ENCODE data around the gene SH3PXD2A. TPM values are rescaled to one million over a fixed set of nuclear protein-coding genes. Genes with fewer than 3 reads are reported as not detected.

SH3PXD2A gene
- total RNA-seq, 4 donors from 2014 or later, result 9.4 to 20.6 (median 11.2) TPM

GRCh38 chr10:103871006-103871405 is 15.6 kb upstream of the SH3PXD2A start:
- H3K4me3 ChIP-seq (replicated peaks in 1 of 3), result no peak overlapping the region
- no peak overlapping the region for H3K27ac ChIP-seq
- no peaks in the 10 kb centered on the region for H3K9me3 ChIP-seq
- 85 to 87% methylated on average over 7 of the region's 7 CpGs for WGBS, 2 donors
- intact Hi-C loops (cut with DNase I), result no loop called here
- no peaks in the 10 kb centered on the region for H3K36me3 ChIP-seq
- DNase-seq, result no peak
- no peaks in the 10 kb centered on the region for H3K4me1 ChIP-seq
- TF ChIP-seq POLR2A (IDR thresholded peaks at IDR 0.05) (no peak), CTCF (IDR thresholded peaks at IDR 0.05) (no peak)
- no peaks in the 10 kb centered on the region for H3K27me3 ChIP-seq

GRCh38 chr10:103870516-103870915 is 15.1 kb upstream of the SH3PXD2A start:
- DNase-seq, result no peak
- TF ChIP-seq POLR2A (IDR thresholded peaks at IDR 0.05) (no peak), CTCF (IDR thresholded peaks at IDR 0.05) (no peak)
- no peaks in the 10 kb centered on the region for H3K36me3 ChIP-seq
- no peak overlapping the region for H3K4me3 ChIP-seq (replicated peaks in 1 of 3)
- H3K27me3 ChIP-seq, result no peaks in the 10 kb centered on the region
- no peak overlapping the region for H3K27ac ChIP-seq
- H3K4me1 ChIP-seq, result no peaks in the 10 kb centered on the region
- 78 to 82% methylated on average over 8 of the region's 8 CpGs for WGBS, 2 donors
- intact Hi-C loops (cut with DNase I), result no loop called here
- H3K9me3 ChIP-seq, result no peaks in the 10 kb centered on the region

GRCh38 chr10:103869336-103869735 is 14.0 kb upstream of the SH3PXD2A start:
- WGBS, 2 donors, result 79 to 85% methylated on average over 4 of the region's 4 CpGs
- intact Hi-C loops (cut with DNase I), result no loop called here
- H3K27me3 ChIP-seq, result no peaks in the 10 kb centered on the region
- no peaks in the 10 kb centered on the region for H3K9me3 ChIP-seq
- no peak overlapping the region for H3K4me3 ChIP-seq (replicated peaks in 1 of 3)
- no peaks in the 10 kb centered on the region for H3K36me3 ChIP-seq
- TF ChIP-seq POLR2A (IDR thresholded peaks at IDR 0.05) (no peak), CTCF (IDR thresholded peaks at IDR 0.05) (no peak)
- DNase-seq, result no peak
- no peak overlapping the region for H3K27ac ChIP-seq
- H3K4me1 ChIP-seq, result no peaks in the 10 kb centered on the region

- H3K27me3 ChIP-seq, result no peaks in the 10 kb centered on the region
- H3K36me3 ChIP-seq, result no peaks in the 10 kb centered on the region
- H3K27ac ChIP-seq, result no peak overlapping the region
- WGBS, 2 donors, result 68 to 78% methylated on average over 1 of the region's 1 CpG
- intact Hi-C loops (cut with DNase I), result no loop called here
- H3K4me3 ChIP-seq (replicated peaks in 1 of 3), result no peak overlapping the region
- TF ChIP-seq CTCF (IDR thresholded peaks at IDR 0.05), result no peak
- TF ChIP-seq POLR2A (IDR thresholded peaks at IDR 0.05), result no peak
- H3K9me3 ChIP-seq, result no peaks in the 10 kb centered on the region
- no peaks in the 10 kb centered on the region for H3K4me1 ChIP-seq
- DNase-seq, result no peak
Measured at GRCh38 chr10:103868200-103868599, 12.8 kb upstream of the SH3PXD2A start.

- TF ChIP-seq POLR2A (IDR thresholded peaks at IDR 0.05) (no peak), CTCF (IDR thresholded peaks at IDR 0.05) (no peak)
- Histone ChIP-seq H3K27me3 (no peaks in the 10 kb centered on the region), H3K4me3 (replicated peaks in 1 of 3) (no peak overlapping the region), H3K27ac (no peak overlapping the region), H3K4me1 (peaks cover 0 to 8% of the 10 kb centered on the region in 2 donors), H3K36me3 (no peaks in the 10 kb centered on the region), H3K9me3 (no peaks in the 10 kb centered on the region)
- WGBS, 2 donors, result 95 to 100% methylated on average over 1 of the region's 1 CpG
- no peak for DNase-seq
- intact Hi-C loops (cut with DNase I), result no loop called here
Measured at GRCh38 chr10:103861505-103861904, 6.1 kb upstream of the SH3PXD2A start.
